ENCODE results near the gene KRTAP19-7.

DNA sequence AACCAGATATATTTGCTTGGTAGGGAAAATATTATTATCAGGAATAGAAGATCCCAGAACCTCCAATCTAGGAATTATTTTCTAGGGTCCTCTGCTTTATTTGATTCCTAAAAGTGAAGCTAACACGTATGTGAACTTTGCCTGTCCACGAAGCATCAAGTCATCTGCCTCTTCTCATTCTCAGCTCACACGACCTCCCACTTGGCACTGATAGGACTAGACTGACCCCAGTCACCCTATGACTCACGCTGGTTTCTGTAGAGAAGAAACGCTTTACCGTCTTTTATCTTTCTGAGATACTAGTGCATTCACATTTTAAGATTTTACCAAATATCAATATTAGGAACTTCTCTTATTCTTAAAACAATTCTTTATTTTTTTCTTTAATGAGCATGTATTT, 2.0 kb upstream of the KRTAP19-7 start:
- TF ChIP-seq, protein P1, sequence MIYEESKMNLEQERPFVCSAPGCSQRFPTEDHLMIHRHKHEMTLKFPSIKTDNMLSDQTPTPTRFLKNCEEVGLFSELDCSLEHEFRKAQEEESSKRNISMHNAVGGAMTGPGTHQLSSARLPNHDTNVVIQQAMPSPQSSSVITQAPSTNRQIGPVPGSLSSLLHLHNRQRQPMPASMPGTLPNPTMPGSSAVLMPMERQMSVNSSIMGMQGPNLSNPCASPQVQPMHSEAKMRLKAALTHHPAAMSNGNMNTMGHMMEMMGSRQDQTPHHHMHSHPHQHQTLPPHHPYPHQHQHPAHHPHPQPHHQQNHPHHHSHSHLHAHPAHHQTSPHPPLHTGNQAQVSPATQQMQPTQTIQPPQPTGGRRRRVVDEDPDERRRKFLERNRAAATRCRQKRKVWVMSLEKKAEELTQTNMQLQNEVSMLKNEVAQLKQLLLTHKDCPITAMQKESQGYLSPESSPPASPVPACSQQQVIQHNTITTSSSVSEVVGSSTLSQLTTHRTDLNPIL (CRISPR knock-in tag; IDR thresholded peaks at IDR 0.05; ENCODE audit: low read depth) = no peak
- TF ChIP-seq ZNF70 (CRISPR knock-in tag; IDR thresholded peaks at IDR 0.05) (no peak), TOX (CRISPR knock-in tag; IDR thresholded peaks at IDR 0.05; ENCODE audit: borderline replicate concordance) (no peak), OSR1 (CRISPR knock-in tag; IDR thresholded peaks at IDR 0.05) (no peak), ISL1 (CRISPR knock-in tag; IDR thresholded peaks at IDR 0.05) (no peak)

Measured in SK-N-SH treated with all-trans-retinoic acid at 6 μM for 48 hours (cell line).